Gastroesophageal sphincter (tissue), 3 donors: ENCODE results near the gene CPT1A.

Experiments used
- CTCF ChIP-seq, 4 experiments: fragments of 200-600 bp in 2 of 4; fragments of 450-650 bp in 2 of 4; sonication (generic) in 1 of 4; IDR thresholded peaks; one replicate each; pipeline ENCODE4 v1.5.1; 2017 to 2019; ENCODE audit warnings: antibody characterized with exemption in 4 of 4, mild to moderate bottlenecking in 2 of 4, moderate library complexity in 2 of 4
- EP300 ChIP-seq: sonication (generic); formaldehyde crosslinking; IDR thresholded peaks from one replicate; pipeline ENCODE4 v1.6.1; 2017; ENCODE audit warnings: antibody characterized with exemption, mild to moderate bottlenecking

- TF ChIP-seq EP300 = no peak
- TF ChIP-seq CTCF (IDR thresholded peaks at IDR 0.05) = no peak
Measured at GRCh38 chr11:68735125-68735524, 106.6 kb downstream of the CPT1A start.
